Activated T-cell treated with anti-CD3 and anti-CD28 coated beads, Interleukin-2, amount 50 U/mL, for 72 hours (primary cell): ENCODE results near the gene EPAS1. TPM values are rescaled to one million over a fixed set of nuclear protein-coding genes. Genes with fewer than 3 reads are reported as not detected.

Experiments
- ATAC-seq, 2 donors: fragments of 150-1000 bp; cut with Tn5 transposase; replicated peaks in 1 of 2; 2 replicates each; pipeline ENCODE4 v1.10.0; 2021; ENCODE audit warnings: moderate library complexity in 2 of 2, mild to moderate bottlenecking in 1 of 2
- DNase-seq, 2 donors: peaks; one replicate each; pipeline ENCODE4 v3.0.0; 2021 to 2022; ENCODE audit warnings: mixed read lengths in 1 of 2
- H3K27ac Mint-ChIP-seq: one replicate; pipeline ENCODE4 v1.8.0; 2022; ENCODE audit warnings: mild to moderate bottlenecking, moderate library complexity, mixed read lengths
- H3K27me3 Mint-ChIP-seq: one replicate; pipeline ENCODE4 v1.8.0; 2022; ENCODE audit warnings: low read depth, mixed read lengths
- H3K36me3 Mint-ChIP-seq, 2 donors: one replicate each; pipeline ENCODE4 v1.8.0; 2022; ENCODE audit warnings: mixed read lengths in 2 of 2, mild to moderate bottlenecking in 1 of 2; ENCODE audit not compliant: insufficient read depth in 2 of 2
- H3K4me1 Mint-ChIP-seq: one replicate; pipeline ENCODE4 v1.8.0; 2022; ENCODE audit warnings: low read depth, mixed read lengths
- H3K4me3 Mint-ChIP-seq, 2 donors: one replicate each; pipeline ENCODE4 v1.8.0; 2022; ENCODE audit warnings: mild to moderate bottlenecking in 2 of 2, mixed read lengths in 2 of 2, moderate library complexity in 2 of 2
- H3K9me3 Mint-ChIP-seq, 2 donors: one replicate each; pipeline ENCODE4 v1.8.0; 2022; ENCODE audit warnings: mixed read lengths in 2 of 2
- total RNA-seq, 2 donors: library from RNA; stranded (reverse); gene quantifications; one replicate each; pipeline ENCODE4 v1.2.3, GENCODE V29; 2022

The EPAS1 gene
- total RNA-seq, 2 donors from 2014 or later = 50.8 to 219 TPM

DNA sequence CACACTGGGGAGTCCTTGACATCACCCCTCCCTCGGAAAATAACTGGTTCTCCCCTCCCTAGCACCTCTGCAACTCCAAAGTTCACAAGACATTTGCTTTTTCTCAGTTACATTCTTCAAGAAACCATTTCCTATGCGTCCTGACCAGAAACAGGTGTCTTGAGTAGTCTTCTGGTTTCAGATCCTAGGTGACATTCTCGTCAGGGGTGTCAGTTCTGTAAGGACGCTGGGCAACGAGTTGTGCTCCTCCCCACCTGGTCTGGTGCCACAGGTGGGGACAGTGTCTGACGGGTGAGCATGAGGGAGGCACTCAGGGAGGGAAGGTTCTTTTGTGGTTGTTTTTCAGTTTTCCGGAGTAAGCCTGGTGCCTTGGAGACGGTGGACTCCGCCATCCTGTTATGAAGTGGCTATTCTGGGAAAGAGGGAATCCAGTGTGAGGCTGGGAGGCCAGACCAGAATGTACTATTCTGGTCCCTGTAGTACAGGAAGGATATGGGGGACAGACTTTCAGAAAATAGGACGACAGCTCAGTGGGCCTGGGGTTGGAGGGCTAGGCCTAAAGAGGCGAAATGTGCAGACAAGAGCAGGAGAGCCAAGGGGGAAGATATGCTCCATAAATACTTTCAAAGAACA, 50.6 kb downstream of the EPAS1 start:
- H3K36me3 Mint-ChIP-seq = peaks cover 0 to 4% of the 10 kb centered on the region in 2 donors
- DNase-seq (no peak), ATAC-seq (no peak)
- peak overlapping the region in 1 of 2 donors; percentile 38 for H3K4me3 Mint-ChIP-seq
- H3K4me1 Mint-ChIP-seq = peaks cover 45% of the 10 kb centered on the region
- no peak overlapping the region for H3K27ac Mint-ChIP-seq
- no peaks in the 10 kb centered on the region for H3K27me3 Mint-ChIP-seq
- H3K9me3 Mint-ChIP-seq = no peaks in the 10 kb centered on the region

DNA sequence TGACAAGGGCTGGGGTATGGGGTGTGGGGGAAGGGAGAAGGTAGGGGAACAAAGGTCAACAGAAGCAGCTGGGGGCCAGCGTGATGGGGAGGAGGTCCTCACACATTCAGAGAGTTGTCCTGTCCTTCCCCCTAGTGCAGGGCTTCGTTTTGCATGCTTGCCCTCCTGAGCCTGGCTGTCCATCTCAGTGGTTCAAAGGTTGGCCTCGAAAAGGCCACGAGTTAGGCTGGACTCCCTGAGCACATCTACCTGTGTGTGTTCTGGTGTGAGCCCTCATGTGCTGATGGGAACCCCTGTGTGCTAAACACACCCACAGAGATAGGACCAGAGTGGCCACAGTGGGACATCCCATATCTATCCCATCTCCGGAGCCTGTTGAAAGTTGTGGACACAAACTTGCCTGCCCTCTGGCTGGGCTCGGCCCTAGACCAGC, 51.9 kb downstream of the EPAS1 start:
- peaks cover 56% of the 10 kb centered on the region for H3K4me1 Mint-ChIP-seq
- ATAC-seq = no peak
- H3K27me3 Mint-ChIP-seq = no peaks in the 10 kb centered on the region
- no peak overlapping the region for H3K4me3 Mint-ChIP-seq
- no peak overlapping the region for H3K27ac Mint-ChIP-seq
- no peaks in the 10 kb centered on the region for H3K9me3 Mint-ChIP-seq
- peaks cover 0 to 4% of the 10 kb centered on the region in 2 donors for H3K36me3 Mint-ChIP-seq
- no peak for DNase-seq

DNA sequence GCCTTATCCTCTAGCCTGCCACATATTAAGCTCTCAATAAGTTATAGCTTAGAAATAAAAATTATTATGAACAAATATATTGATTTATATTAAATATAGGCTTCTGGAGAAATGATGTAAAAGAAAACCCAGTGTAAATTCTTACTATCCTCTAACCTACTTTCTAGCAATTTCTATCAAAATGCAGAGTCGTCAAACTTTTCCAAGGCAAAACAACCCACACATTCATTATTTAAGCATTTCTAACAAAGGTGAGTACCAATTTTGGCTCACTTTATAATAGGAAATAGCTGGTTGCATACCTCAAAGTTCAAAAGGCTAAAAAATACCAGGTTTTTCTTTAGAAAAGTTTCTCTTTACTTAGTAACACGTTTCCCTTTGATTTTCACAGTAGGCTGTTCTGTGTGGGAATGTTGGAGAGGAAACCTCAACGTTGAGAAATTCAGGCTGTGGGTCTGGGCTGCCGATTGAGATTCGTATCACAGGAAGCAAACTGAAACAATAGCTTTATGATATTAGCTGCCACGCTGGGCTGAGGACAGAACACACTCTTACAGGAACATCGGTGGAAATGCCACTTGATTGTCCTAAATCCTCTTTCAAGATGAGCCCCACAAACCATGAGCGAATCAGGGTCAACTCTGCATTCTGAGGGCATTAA, 53.0 kb downstream of the EPAS1 start:
- Mint-ChIP-seq H3K9me3 (no peaks in the 10 kb centered on the region), H3K4me1 (peaks cover 57% of the 10 kb centered on the region), H3K4me3 (peak overlapping the region; percentile 82 to 89), H3K27ac (peak overlapping the region; percentile 84), H3K27me3 (no peaks in the 10 kb centered on the region), H3K36me3 (peaks cover 0 to 4% of the 10 kb centered on the region in 2 donors)
- no peak for DNase-seq
- ATAC-seq = no peak

DNA sequence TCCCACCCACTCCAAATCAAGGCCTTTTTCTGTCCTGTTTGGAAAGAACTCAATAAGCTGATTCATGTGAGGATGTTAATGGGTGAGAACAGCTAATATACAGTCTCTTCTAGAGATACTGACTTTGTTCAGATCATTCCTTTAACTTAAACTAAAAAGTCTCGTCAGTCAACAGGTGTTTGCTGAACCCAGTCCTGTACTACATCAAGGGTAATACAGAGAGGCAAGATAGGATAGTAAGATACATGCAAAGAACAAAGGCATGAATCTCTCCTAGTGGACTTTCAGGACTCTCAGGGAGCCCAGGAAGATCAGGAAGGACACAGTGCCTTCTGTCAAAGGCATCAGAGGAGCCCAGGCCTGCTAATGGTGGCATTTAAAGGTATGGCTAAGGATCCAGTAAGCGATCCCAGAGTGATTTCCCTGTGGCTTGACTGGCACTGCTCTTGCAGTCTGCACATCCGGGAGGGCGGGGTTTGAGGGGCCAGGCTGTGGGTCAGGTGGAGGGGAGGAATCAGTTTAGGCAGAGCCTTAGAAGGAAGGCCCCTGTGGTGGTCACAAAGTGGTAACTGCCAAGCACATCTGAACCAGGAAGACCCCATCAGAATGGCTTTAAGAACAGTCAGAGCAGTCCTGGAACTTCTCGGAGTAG, 54.0 kb downstream of the EPAS1 start:
- Mint-ChIP-seq H3K4me3 (peak overlapping the region; percentile 82 to 89), H3K27me3 (no peaks in the 10 kb centered on the region), H3K4me1 (peaks cover 57% of the 10 kb centered on the region), H3K27ac (peak overlapping the region; percentile 96), H3K36me3 (peaks cover 0 to 4% of the 10 kb centered on the region in 2 donors), H3K9me3 (no peaks in the 10 kb centered on the region)
- DNase-seq = peak; percentile 40 to 50
- ATAC-seq = peak; percentile 52 to 56

DNA sequence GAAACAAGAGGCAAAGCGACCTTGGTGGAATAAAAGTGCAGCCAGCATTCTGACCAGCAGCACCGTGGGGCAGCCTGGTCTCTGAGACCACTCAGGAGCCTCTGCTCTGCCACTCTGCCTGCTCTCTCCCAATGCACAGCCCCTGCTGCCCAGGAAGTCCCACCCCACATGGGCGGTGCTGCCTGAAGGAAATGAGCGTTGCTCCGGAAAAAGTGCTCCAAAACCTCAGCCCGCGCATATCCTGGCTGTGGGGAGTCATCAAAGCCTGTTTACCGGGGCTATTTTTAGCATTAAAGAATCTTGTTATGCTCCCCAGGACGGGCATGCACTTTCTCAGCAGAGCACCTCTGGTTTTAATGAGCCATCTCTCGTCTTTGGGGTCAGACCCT, 54.5 kb downstream of the EPAS1 start:
- Mint-ChIP-seq H3K27ac (peak overlapping the region; percentile 96), H3K4me1 (peaks cover 57% of the 10 kb centered on the region), H3K9me3 (no peaks in the 10 kb centered on the region), H3K4me3 (peak overlapping the region; percentile 82 to 89), H3K27me3 (no peaks in the 10 kb centered on the region), H3K36me3 (peaks cover 0 to 4% of the 10 kb centered on the region in 2 donors)
- peak; percentile 70 to 74 for DNase-seq
- ATAC-seq = peak; percentile 86 to 90

DNA sequence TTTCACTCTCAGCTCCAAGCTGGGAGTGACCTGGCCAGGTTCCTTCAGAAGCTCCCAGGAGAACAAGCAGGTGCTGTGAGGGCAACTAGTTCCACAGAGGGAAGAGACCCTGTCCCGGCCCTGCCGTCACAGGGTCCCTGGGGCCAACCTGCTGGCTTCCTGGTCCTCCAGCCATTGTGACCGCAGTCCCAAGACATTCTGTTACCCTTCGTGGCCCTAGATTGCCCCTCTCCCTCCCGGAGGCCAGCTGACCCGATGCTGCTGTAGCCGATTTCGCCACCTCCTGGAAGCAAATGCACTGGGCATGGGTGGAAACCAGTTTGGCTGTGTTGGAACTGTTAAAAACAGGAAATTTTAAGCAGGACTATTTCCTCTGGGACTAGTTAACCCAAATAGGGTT, 55.4 kb downstream of the EPAS1 start:
- ATAC-seq (no peak), DNase-seq (no peak)
- H3K36me3 Mint-ChIP-seq = peaks cover 0 to 7% of the 10 kb centered on the region in 2 donors
- H3K27me3 Mint-ChIP-seq = no peaks in the 10 kb centered on the region
- no peak overlapping the region for H3K27ac Mint-ChIP-seq
- peaks cover 49% of the 10 kb centered on the region for H3K4me1 Mint-ChIP-seq
- H3K4me3 Mint-ChIP-seq = peak overlapping the region in 1 of 2 donors; percentile 89
- H3K9me3 Mint-ChIP-seq = peaks cover 0 to 1% of the 10 kb centered on the region in 2 donors

DNA sequence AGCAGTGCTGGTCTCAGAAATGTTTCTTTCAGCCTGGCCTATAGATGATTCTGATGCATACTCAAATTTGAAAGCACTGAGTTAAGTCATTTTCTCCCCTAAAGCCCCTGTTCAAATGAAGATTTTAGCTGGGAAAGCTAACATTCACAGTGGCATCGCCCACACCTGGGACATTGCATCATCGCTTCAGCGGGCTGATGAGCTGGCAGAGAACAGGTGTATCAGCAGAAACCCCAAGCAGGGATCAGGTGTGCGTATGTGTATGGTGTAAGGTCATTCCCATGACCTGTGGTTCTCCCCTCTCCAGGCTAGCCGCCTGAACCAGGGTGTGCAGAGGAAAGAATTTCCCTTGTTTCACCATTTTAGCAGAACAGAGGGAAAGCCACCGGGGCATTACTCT, 56.3 kb downstream of the EPAS1 start:
- Mint-ChIP-seq H3K9me3 (peaks cover 0 to 2% of the 10 kb centered on the region in 2 donors), H3K27me3 (no peaks in the 10 kb centered on the region), H3K27ac (no peak overlapping the region), H3K36me3 (peaks cover 0 to 7% of the 10 kb centered on the region in 2 donors), H3K4me3 (no peak overlapping the region), H3K4me1 (peaks cover 42% of the 10 kb centered on the region)
- ATAC-seq = no peak
- no peak for DNase-seq

DNA sequence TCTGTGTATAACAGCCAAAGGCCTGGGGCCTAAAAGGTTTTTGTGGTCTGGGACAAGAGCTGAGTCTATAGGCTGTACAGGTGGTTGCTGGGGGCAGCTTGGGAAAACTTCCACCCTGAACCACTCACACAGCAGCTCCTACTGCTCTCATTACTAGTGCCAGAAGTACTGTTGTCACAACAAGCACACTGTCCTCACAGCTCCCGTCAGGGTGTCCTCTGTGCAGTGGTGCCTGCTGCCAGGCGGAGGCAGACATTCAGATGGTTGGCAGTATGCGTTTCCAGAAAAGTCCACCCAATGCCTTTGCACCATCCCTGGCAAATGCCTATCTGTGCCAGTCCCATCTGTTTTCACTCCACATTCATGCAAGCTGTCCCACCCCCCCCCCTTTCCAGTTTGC, 58.5 kb downstream of the EPAS1 start:
- DNase-seq (no peak), ATAC-seq (no peak)
- Mint-ChIP-seq H3K4me3 (no peak overlapping the region), H3K4me1 (peaks cover 31% of the 10 kb centered on the region), H3K27me3 (no peaks in the 10 kb centered on the region), H3K9me3 (peaks cover 0 to 4% of the 10 kb centered on the region in 2 donors), H3K36me3 (peaks cover 0 to 13% of the 10 kb centered on the region in 2 donors), H3K27ac (no peak overlapping the region)

DNA sequence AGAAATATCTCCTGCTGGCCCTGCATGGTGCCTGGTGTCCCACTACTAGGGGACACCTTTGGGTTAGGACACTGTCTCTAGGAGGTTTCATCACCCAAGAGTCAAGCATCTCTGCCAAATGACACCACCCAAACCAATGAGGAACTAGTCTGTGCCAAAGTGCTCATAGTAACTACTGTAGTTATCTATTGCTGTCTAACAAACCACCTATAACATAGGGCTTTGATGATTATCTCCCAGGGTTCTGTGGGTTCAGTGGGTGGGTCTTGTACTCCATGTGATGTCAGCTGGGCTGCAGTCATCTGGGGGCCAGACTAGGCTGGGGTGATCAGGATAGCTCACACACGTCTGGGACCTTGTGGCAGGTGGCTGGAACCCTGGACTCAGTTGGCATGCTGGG, 59.8 kb downstream of the EPAS1 start:
- peak; percentile 22 to 28 for ATAC-seq
- H3K27me3 Mint-ChIP-seq = no peaks in the 10 kb centered on the region
- no peak overlapping the region for H3K27ac Mint-ChIP-seq
- peaks cover 0 to 16% of the 10 kb centered on the region in 2 donors for H3K36me3 Mint-ChIP-seq
- H3K4me3 Mint-ChIP-seq = no peak overlapping the region
- peaks cover 0 to 4% of the 10 kb centered on the region in 2 donors for H3K9me3 Mint-ChIP-seq
- DNase-seq = no peak
- H3K4me1 Mint-ChIP-seq = peaks cover 24% of the 10 kb centered on the region

DNA sequence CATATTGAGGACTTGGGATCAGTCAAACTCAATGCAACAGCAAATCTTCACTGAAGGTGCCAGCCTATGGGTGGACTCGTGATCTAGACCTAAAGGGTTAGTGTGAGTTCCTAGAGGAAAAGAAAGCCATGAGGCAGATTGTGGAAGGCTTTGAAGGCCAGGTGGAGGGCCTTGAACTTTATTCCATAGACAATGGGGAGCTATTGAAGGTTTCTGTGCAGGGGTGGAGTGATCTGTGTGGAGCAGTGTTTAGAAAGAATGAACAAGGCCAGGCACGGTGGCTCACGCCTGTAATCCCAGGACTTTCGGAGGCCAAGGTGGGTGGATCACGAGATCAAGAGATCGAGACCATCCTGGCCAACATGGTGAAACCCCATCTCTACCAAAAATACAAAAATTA, 61.5 kb downstream of the EPAS1 start:
- no peak overlapping the region for H3K4me3 Mint-ChIP-seq
- no peak for DNase-seq

DNA sequence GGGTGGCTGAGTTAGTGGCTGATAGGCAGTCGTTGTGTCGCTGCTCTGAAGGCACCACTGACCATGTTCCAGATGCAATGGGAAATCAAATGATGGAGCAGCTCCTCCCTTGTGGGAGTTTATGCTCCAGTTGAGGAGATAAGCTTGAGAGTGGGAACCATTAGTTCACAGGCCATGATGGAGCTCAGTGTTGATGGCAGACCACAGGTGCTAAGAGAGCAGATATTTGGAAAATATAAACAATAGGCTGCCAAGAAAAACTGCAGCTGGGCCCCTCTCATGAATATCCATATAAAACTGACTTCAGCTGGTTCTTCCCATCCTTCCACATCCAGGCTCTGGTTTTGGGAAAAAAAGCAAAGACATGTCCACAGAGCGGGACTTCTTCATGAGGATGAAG, 63.1 kb downstream of the EPAS1 start:
- DNase-seq (no peak), ATAC-seq (no peak)
- Mint-ChIP-seq H3K36me3 (peaks cover 0 to 15% of the 10 kb centered on the region in 2 donors), H3K4me1 (peaks cover 28% of the 10 kb centered on the region), H3K9me3 (peaks cover 0 to 4% of the 10 kb centered on the region in 2 donors), H3K27ac (no peak overlapping the region), H3K4me3 (no peak overlapping the region), H3K27me3 (no peaks in the 10 kb centered on the region)

More for the DNA sequence above, 61.5 kb downstream of the EPAS1 start:
- H3K27me3 Mint-ChIP-seq = no peaks in the 10 kb centered on the region
- ATAC-seq = no peak
- peaks cover 26% of the 10 kb centered on the region for H3K4me1 Mint-ChIP-seq
- H3K9me3 Mint-ChIP-seq = peaks cover 0 to 4% of the 10 kb centered on the region in 2 donors
- peaks cover 0 to 15% of the 10 kb centered on the region in 2 donors for H3K36me3 Mint-ChIP-seq
- H3K27ac Mint-ChIP-seq = peak overlapping the region; percentile 16

DNA sequence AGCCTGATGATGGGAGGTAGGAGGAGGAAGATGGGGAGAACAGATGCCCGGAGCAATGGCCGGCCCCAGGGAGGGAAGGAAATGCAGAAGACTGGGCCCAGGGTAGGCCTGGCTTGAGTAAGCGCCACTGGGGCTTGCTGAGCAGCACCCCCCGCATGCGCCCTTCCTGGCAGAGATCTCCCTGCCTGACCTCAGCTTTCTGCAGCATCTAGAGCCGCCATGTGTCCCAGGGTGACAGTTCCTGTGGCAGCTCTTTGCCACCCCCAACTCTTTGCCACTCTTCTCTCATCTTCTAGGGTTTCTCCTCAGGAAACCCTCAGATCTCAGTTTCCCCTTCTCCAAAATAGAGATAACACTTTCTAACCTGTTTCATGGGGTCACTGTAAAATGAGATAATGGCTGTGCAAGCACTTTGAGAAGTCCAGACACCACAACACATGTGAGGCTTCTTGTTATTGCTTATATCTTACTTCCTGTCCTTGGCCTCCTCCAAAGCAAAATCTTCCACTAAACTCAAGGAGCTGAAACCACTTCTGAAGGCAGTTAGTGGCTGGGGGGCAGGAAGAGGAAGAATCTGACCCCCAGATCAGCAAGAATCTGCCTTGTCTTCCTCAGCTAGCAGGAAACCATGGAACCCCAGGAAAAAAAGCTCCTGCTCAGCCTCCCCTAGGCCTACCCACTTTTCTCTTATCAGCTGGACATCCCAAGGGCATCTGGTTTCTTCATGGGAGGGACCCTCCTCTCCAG, 64.9 kb downstream of the EPAS1 start:
- no peak for ATAC-seq
- DNase-seq = no peak
- peaks cover 0 to 15% of the 10 kb centered on the region in 2 donors for H3K36me3 Mint-ChIP-seq
- H3K4me3 Mint-ChIP-seq = no peak overlapping the region
- peaks cover 0 to 4% of the 10 kb centered on the region in 2 donors for H3K9me3 Mint-ChIP-seq
- H3K27me3 Mint-ChIP-seq = no peaks in the 10 kb centered on the region
- peaks cover 28% of the 10 kb centered on the region for H3K4me1 Mint-ChIP-seq
- peak overlapping the region; percentile 23 for H3K27ac Mint-ChIP-seq

DNA sequence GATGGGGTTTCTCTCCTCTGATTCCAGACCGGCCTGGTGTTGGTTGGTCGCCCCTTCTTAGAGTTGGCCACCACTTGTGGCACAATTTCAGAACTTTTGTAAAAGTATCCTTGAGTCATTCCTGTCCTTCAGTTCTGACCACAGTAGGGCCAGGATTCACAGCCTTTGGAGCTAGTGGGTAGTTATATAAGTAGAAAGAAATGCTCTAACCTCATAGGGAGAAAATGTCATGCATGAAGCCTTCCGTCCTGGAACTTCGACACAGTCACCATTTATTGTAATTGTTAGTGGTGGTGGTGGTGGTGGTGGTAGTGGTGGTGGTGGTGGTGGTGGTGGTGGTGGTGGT, 65.4 kb downstream of the EPAS1 start:
- H3K27ac Mint-ChIP-seq = peak overlapping the region; percentile 47
- ATAC-seq = peak in 1 of 2 donors; percentile 34
- no peak for DNase-seq
- no peaks in the 10 kb centered on the region for H3K27me3 Mint-ChIP-seq
- no peak overlapping the region for H3K4me3 Mint-ChIP-seq
- H3K36me3 Mint-ChIP-seq = peaks cover 0 to 12% of the 10 kb centered on the region in 2 donors
- H3K9me3 Mint-ChIP-seq = peaks cover 0 to 3% of the 10 kb centered on the region in 2 donors
- H3K4me1 Mint-ChIP-seq = peaks cover 28% of the 10 kb centered on the region
